Uterus (tissue), 2 donors: ENCODE measurements around the gene ZNF616.

Experiments used
- POLR2A ChIP-seq, 2 donors: fragments of 450-650 bp; IDR thresholded peaks; one replicate each; pipeline ENCODE4 v1.6.1; 2016; ENCODE audit warnings: antibody characterized with exemption in 2 of 2, mild to moderate bottlenecking in 1 of 2, moderate library complexity in 1 of 2
- TF ChIP-seq, protein P1 (sequence below), 4 experiments: fragments of 200-600 bp in 2 of 4; fragments of 450-650 bp in 2 of 4; sonication (generic) in 2 of 4; IDR thresholded peaks; one replicate each; pipeline ENCODE4 v1.5.1; 2016 to 2019; ENCODE audit warnings: antibody characterized with exemption in 4 of 4, mild to moderate bottlenecking in 2 of 4, moderate library complexity in 1 of 4

GRCh38 chr19:52176574-52176973, 36.8 kb upstream of the ZNF616 start:
- TF ChIP-seq, protein P1, sequence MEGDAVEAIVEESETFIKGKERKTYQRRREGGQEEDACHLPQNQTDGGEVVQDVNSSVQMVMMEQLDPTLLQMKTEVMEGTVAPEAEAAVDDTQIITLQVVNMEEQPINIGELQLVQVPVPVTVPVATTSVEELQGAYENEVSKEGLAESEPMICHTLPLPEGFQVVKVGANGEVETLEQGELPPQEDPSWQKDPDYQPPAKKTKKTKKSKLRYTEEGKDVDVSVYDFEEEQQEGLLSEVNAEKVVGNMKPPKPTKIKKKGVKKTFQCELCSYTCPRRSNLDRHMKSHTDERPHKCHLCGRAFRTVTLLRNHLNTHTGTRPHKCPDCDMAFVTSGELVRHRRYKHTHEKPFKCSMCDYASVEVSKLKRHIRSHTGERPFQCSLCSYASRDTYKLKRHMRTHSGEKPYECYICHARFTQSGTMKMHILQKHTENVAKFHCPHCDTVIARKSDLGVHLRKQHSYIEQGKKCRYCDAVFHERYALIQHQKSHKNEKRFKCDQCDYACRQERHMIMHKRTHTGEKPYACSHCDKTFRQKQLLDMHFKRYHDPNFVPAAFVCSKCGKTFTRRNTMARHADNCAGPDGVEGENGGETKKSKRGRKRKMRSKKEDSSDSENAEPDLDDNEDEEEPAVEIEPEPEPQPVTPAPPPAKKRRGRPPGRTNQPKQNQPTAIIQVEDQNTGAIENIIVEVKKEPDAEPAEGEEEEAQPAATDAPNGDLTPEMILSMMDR (IDR thresholded peaks at IDR 0.05) = no peak
- TF ChIP-seq POLR2A (IDR thresholded peaks at IDR 0.05) = no peak
